Loucy (cell line): ENCODE data around the gene MUC5AC.

Experiments used
- H2AFZ ChIP-seq: fragments of 200-600 bp; sonication (generic); 2 replicates; pipeline ENCODE4 v1.6.0; 2016; ENCODE audit warnings: antibody characterized with exemption, mild to moderate bottlenecking, low read length, moderate library complexity
- H3F3A ChIP-seq: fragments of 200-600 bp; 2 replicates; pipeline ENCODE4 v1.6.0; 2016; ENCODE audit warnings: antibody characterized with exemption, low read depth, mild to moderate bottlenecking
- H3K27me3 ChIP-seq: fragments of 200-600 bp; sonication (generic); 2 replicates; pipeline ENCODE4 v1.6.1; 2014; ENCODE audit warnings: low read length, mild to moderate bottlenecking; ENCODE audit not compliant: insufficient read depth, poor library complexity, severe bottlenecking
- H3K36me3 ChIP-seq: fragments of 200-600 bp; sonication (generic); 2 replicates; pipeline ENCODE4 v1.6.1; 2016; ENCODE audit warnings: low read length; ENCODE audit not compliant: insufficient read depth
- H3K4me1 ChIP-seq: fragments of 200-600 bp; sonication (generic); 2 replicates; pipeline ENCODE4 v1.5.1; 2014; ENCODE audit warnings: low read length, mild to moderate bottlenecking; ENCODE audit not compliant: insufficient read depth, poor library complexity, severe bottlenecking
- H3K4me2 ChIP-seq: fragments of 200-600 bp; sonication (generic); 2 replicates; pipeline ENCODE4 v1.6.0; 2014; ENCODE audit warnings: antibody characterized with exemption, low read length, low read depth, mild to moderate bottlenecking; ENCODE audit not compliant: poor library complexity, severe bottlenecking
- H3K4me3 ChIP-seq: fragments of 200-600 bp; sonication (generic); 2 replicates; pipeline ENCODE4 v1.5.1; 2014; ENCODE audit warnings: low read length, mild to moderate bottlenecking, mixed read lengths; ENCODE audit not compliant: poor library complexity, severe bottlenecking
- H3K79me2 ChIP-seq: fragments of 200-600 bp; sonication (generic); 2 replicates; pipeline ENCODE4 v1.6.1; 2014; ENCODE audit warnings: low read length; ENCODE audit not compliant: insufficient read depth
- H3K9ac ChIP-seq: fragments of 200-600 bp; sonication (generic); 2 replicates; pipeline ENCODE4 v1.6.0; 2014; ENCODE audit warnings: mild to moderate bottlenecking, low read depth, low read length, moderate library complexity; ENCODE audit not compliant: poor library complexity, severe bottlenecking
- H3K9me2 ChIP-seq: fragments of 200-600 bp; sonication (generic); replicated peaks from 2 replicates; pipeline ENCODE4 v1.6.1; 2016; ENCODE audit warnings: low read depth, low read length, mixed read lengths
- H3K9me3 ChIP-seq: fragments of 200-600 bp; sonication (generic); 2 replicates; pipeline ENCODE4 v1.6.1; 2014; ENCODE audit warnings: mild to moderate bottlenecking, antibody characterized with exemption, low read length, low read depth; ENCODE audit not compliant: insufficient read depth
- H4K20me1 ChIP-seq: fragments of 200-600 bp; sonication (generic); 2 replicates; pipeline ENCODE4 v1.6.0; 2014; ENCODE audit warnings: antibody characterized with exemption, low read length, mild to moderate bottlenecking; ENCODE audit not compliant: insufficient read depth, poor library complexity, severe bottlenecking
- EZH2phosphoT487 ChIP-seq: fragments of 200-600 bp; IDR thresholded peaks from 2 replicates; pipeline ENCODE4 v1.6.1; 2018; ENCODE audit warnings: antibody characterized with exemption, mild to moderate bottlenecking, moderate library complexity, borderline replicate concordance
- TF ChIP-seq, protein P1 (sequence below): fragments of 200-600 bp; sonication (generic); conservative IDR thresholded peaks from 2 replicates; pipeline ENCODE4 v1.5.1; 2014; ENCODE audit warnings: mild to moderate bottlenecking, antibody characterized with exemption, low read length

The MUC5AC gene

DNA sequence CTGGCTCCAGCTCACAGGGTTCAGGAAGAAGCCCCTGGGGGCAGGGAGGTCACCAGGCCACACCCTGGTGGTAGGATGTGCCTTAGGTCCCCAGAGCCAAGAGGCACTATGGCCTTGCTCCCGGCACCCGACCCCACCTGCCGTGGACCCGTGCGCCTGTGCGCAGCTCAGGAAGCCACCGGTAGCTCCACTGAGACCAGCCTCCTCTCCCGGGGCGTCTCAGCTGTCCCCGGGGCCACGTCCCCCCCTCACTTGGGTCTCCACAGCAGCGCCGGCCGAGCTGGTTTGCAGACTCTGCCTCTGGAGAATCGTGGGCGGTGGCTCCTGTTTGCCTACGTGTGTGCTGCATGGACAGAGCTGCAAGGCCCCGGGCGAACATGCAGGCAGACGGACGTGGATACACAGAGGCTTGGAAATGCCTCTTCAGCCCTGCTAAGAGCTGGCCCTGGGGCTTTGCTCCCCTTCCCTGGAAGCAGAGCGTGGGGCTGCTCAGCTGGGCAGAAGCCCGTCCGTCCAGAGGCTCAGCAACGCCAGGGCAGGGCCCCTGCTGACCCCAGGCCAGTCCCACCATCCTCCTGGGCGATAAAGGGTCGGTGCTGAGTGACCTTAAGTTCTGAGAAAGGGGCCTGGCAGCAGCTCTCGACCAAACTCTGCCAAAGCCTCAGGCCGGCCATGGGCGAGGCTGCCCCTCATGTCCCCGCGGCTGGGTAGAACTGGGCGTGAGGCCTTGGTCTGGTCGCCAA is 49.8 kb downstream of the MUC5AC start:
- Histone ChIP-seq H3K79me2 (no peaks in the 10 kb centered on the region), H3K4me2 (no peak overlapping the region), H3F3A (no peaks in the 10 kb centered on the region), H3K4me1 (no peaks in the 10 kb centered on the region), H2AFZ (no peak overlapping the region), H3K27me3 (no peaks in the 10 kb centered on the region), H3K4me3 (no peak overlapping the region), H3K9me2 (no peaks in the 10 kb centered on the region), H4K20me1 (no peaks in the 10 kb centered on the region), H3K9ac (no peak overlapping the region), H3K36me3 (no peaks in the 10 kb centered on the region), H3K9me3 (peaks cover 17% of the 10 kb centered on the region; the same call in 1 of the 2 replicates)
- TF ChIP-seq, protein P1, sequence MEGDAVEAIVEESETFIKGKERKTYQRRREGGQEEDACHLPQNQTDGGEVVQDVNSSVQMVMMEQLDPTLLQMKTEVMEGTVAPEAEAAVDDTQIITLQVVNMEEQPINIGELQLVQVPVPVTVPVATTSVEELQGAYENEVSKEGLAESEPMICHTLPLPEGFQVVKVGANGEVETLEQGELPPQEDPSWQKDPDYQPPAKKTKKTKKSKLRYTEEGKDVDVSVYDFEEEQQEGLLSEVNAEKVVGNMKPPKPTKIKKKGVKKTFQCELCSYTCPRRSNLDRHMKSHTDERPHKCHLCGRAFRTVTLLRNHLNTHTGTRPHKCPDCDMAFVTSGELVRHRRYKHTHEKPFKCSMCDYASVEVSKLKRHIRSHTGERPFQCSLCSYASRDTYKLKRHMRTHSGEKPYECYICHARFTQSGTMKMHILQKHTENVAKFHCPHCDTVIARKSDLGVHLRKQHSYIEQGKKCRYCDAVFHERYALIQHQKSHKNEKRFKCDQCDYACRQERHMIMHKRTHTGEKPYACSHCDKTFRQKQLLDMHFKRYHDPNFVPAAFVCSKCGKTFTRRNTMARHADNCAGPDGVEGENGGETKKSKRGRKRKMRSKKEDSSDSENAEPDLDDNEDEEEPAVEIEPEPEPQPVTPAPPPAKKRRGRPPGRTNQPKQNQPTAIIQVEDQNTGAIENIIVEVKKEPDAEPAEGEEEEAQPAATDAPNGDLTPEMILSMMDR = no peak
- TF ChIP-seq EZH2phosphoT487 = no peak

DNA sequence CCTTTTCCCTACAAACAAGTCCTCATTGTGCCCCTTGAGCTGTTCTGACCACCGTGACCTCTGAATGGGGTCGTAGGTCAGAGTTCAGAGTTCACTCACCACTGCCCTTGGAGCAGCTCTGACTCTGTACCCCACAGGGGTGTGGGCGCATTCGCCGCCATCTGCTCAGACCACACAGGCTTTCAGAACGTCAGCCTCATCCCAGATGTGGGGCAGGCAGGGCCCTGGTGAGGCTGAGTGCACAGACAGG is 50.3 kb downstream of the MUC5AC start:
- TF ChIP-seq EZH2phosphoT487 = no peak
- TF ChIP-seq, protein P1 = no peak
- H3K27me3 ChIP-seq = no peaks in the 10 kb centered on the region

DNA sequence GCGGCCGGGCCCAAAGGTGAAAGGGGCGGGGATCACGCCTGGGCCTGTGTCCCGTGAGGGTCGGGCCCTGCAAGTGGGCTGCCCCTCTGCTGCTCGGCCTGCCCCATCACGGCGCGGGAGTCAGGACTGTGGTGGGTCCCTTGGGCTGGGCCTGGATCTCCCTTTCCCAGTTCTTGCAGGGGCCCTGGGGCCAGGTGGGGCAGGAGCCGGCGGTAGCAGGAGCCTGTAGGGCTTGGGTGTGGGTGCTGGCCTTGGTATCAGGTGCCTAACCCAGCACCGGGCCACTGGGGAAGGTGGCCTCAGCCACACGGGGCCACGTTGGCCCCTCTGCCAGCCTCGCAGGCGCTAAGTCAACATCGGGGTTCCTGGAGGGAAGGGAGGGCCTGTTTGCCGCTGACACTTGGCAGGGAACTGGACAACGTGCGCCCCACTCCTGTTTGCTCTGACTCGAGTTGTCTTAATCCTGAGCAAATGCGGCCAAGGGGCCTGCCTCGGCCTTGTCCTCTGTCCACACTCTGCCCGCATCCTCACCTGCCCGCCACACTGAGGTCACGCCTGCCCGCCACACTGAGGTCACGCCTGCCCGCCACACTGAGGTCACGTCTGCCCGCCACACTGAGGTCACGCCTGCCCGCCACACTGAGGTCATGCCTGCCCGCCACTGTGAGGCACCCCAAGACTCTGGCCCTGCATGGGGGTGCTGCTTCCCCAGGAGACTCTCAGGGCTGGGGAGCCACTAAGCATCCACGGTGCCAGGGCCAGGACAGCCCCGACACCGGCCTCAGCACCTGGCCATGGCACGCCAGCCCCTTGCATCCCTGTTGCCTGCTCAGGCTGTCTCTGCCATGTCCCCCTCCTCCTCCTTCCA is 50.9 kb downstream of the MUC5AC start:
- no peak overlapping the region for H3K4me3 ChIP-seq
- no peaks in the 10 kb centered on the region for H3K36me3 ChIP-seq
- H3K9me2 ChIP-seq = no peaks in the 10 kb centered on the region
- H4K20me1 ChIP-seq = no peaks in the 10 kb centered on the region
- H3K27me3 ChIP-seq = no peaks in the 10 kb centered on the region
- H3K4me2 ChIP-seq = no peak overlapping the region
- H3K9ac ChIP-seq = no peak overlapping the region
- H3K9me3 ChIP-seq = peaks cover 17% of the 10 kb centered on the region; the same call in 1 of the 2 replicates
- H3F3A ChIP-seq = no peaks in the 10 kb centered on the region
- TF ChIP-seq, protein P1 = no peak
- no peak for TF ChIP-seq EZH2phosphoT487
- H3K4me1 ChIP-seq = no peaks in the 10 kb centered on the region
- no peaks in the 10 kb centered on the region for H3K79me2 ChIP-seq
- no peak overlapping the region for H2AFZ ChIP-seq

More for the DNA sequence above, 50.3 kb downstream of the MUC5AC start:
- no peaks in the 10 kb centered on the region for H3F3A ChIP-seq
- no peaks in the 10 kb centered on the region for H3K36me3 ChIP-seq
- no peaks in the 10 kb centered on the region for H4K20me1 ChIP-seq
- no peaks in the 10 kb centered on the region for H3K9me2 ChIP-seq
- H2AFZ ChIP-seq = no peak overlapping the region
- peaks cover 17% of the 10 kb centered on the region; the same call in 1 of the 2 replicates for H3K9me3 ChIP-seq
- no peak overlapping the region for H3K4me2 ChIP-seq
- no peak overlapping the region for H3K9ac ChIP-seq
- no peaks in the 10 kb centered on the region for H3K79me2 ChIP-seq
- H3K4me3 ChIP-seq = no peak overlapping the region
- H3K4me1 ChIP-seq = no peaks in the 10 kb centered on the region
